Mesothelial cell of epicardium (in vitro differentiated cells): ENCODE measurements around the gene GRM4. TPM values are rescaled to one million over a fixed set of nuclear protein-coding genes. Genes with fewer than 3 reads are reported as not detected.

ENCODE experiments used
- DNase-seq, 2 experiments: peaks; one replicate each; pipeline ENCODE4 v3.0.0; 2021; ENCODE audit warnings: low spot score in 2 of 2; ENCODE audit not compliant: unreplicated experiment in 2 of 2
- H3K27ac Mint-ChIP-seq: 2 replicates; pipeline ENCODE4 v1.8.0; 2021; ENCODE audit warnings: mixed read lengths
- H3K27me3 Mint-ChIP-seq: 2 replicates; pipeline ENCODE4 v1.8.0; 2021; ENCODE audit warnings: low read depth, mixed read lengths
- H3K36me3 Mint-ChIP-seq: 2 replicates; pipeline ENCODE4 v1.8.0; 2021; ENCODE audit warnings: mixed read lengths
- H3K4me1 Mint-ChIP-seq: 2 replicates; pipeline ENCODE4 v1.8.0; 2021; ENCODE audit warnings: mixed read lengths
- H3K4me3 Mint-ChIP-seq: 2 replicates; pipeline ENCODE4 v1.8.0; 2021; ENCODE audit warnings: mild to moderate bottlenecking, moderate library complexity, mixed read lengths
- H3K9me3 Mint-ChIP-seq: 2 replicates; pipeline ENCODE4 v1.8.0; 2021; ENCODE audit warnings: mixed read lengths
- CTCF ChIP-seq: fragments of 200-600 bp; sonication (generic); IDR thresholded peaks from one replicate; pipeline ENCODE4 v1.5.0; 2021; ENCODE audit warnings: antibody characterized with exemption; ENCODE audit not compliant: unreplicated experiment
- total RNA-seq: library from RNA; stranded (reverse); gene quantifications from 3 replicates; pipeline ENCODE4 v1.2.1, GENCODE V29; 2021

The GRM4 gene
- total RNA-seq, 1 donor from 2014 or later = 0.22 TPM

GRCh38 chr6:34182751-34183531 lies 37.1 kb upstream of the GRM4 start:
- TF ChIP-seq CTCF = no peak
- H3K36me3 Mint-ChIP-seq = no peaks in the 10 kb centered on the region

GRCh38 chr6:34181908-34182307 lies 36.0 kb upstream of the GRM4 start:
- TF ChIP-seq CTCF = no peak
- no peak for DNase-seq
- Mint-ChIP-seq H3K4me1 (no peaks in the 10 kb centered on the region), H3K27ac (no peak overlapping the region), H3K27me3 (no peaks in the 10 kb centered on the region), H3K36me3 (no peaks in the 10 kb centered on the region), H3K4me3 (no peak overlapping the region), H3K9me3 (peaks cover 11% of the 10 kb centered on the region)

More at GRCh38 chr6:34182751-34183531, 37.1 kb upstream of the GRM4 start:
- H3K4me3 Mint-ChIP-seq = no peak overlapping the region
- H3K27ac Mint-ChIP-seq = no peak overlapping the region
- no peaks in the 10 kb centered on the region for H3K4me1 Mint-ChIP-seq
- DNase-seq = no peak
- H3K27me3 Mint-ChIP-seq = no peaks in the 10 kb centered on the region
- H3K9me3 Mint-ChIP-seq = peaks cover 11% of the 10 kb centered on the region

GRCh38 chr6:34179106-34179720 lies 33.3 kb upstream of the GRM4 start:
- H3K36me3 Mint-ChIP-seq = no peaks in the 10 kb centered on the region
- H3K27ac Mint-ChIP-seq = no peak overlapping the region
- H3K4me3 Mint-ChIP-seq = no peak overlapping the region
- no peaks in the 10 kb centered on the region for H3K4me1 Mint-ChIP-seq
- H3K9me3 Mint-ChIP-seq = peaks cover 11% of the 10 kb centered on the region
- no peak for DNase-seq
- no peak for TF ChIP-seq CTCF
- H3K27me3 Mint-ChIP-seq = no peaks in the 10 kb centered on the region

GRCh38 chr6:34178357-34179105 lies 32.6 kb upstream of the GRM4 start:
- no peaks in the 10 kb centered on the region for H3K27me3 Mint-ChIP-seq
- no peaks in the 10 kb centered on the region for H3K4me1 Mint-ChIP-seq
- DNase-seq = no peak
- TF ChIP-seq CTCF = no peak
- H3K9me3 Mint-ChIP-seq = peaks cover 8% of the 10 kb centered on the region
- no peak overlapping the region for H3K27ac Mint-ChIP-seq
- H3K36me3 Mint-ChIP-seq = no peaks in the 10 kb centered on the region
- H3K4me3 Mint-ChIP-seq = no peak overlapping the region

GRCh38 chr6:34177181-34177591 lies 31.3 kb upstream of the GRM4 start:
- Mint-ChIP-seq H3K36me3 (no peaks in the 10 kb centered on the region), H3K9me3 (no peaks in the 10 kb centered on the region), H3K4me3 (no peak overlapping the region), H3K27ac (no peak overlapping the region), H3K27me3 (no peaks in the 10 kb centered on the region), H3K4me1 (peaks cover 4% of the 10 kb centered on the region)
- no peak for DNase-seq
- TF ChIP-seq CTCF = no peak
